Endothelial cell of umbilical vein (primary cell): ENCODE measurements around the gene LPCAT3.

ENCODE experiments used
- CTCF ChIP-seq, 2 donors: IDR thresholded peaks; 1 replicate in 1 of 2; 2 replicates in 1 of 2; pipeline ENCODE4 v1.5.1; 2011; ENCODE audit warnings: low read length in 2 of 2, mild to moderate bottlenecking in 2 of 2, moderate library complexity in 2 of 2, control low read depth in 1 of 2, inconsistent platforms in 1 of 2, low read depth in 1 of 2; ENCODE audit not compliant: insufficient read depth in 1 of 2; ENCODE audit errors: extremely low read depth in 1 of 2
- EZH2 ChIP-seq: IDR thresholded peaks from 2 replicates; pipeline ENCODE4 v1.6.1; 2012; ENCODE audit warnings: borderline replicate concordance, low read depth, mild to moderate bottlenecking, moderate library complexity, low read length, inconsistent platforms; ENCODE audit not compliant: severe bottlenecking
- FOS ChIP-seq: IDR thresholded peaks from 2 replicates; pipeline ENCODE4 v1.6.1; 2011; ENCODE audit warnings: mild to moderate bottlenecking, low read length, moderate library complexity, borderline replicate concordance; ENCODE audit not compliant: insufficient read depth
- JUN ChIP-seq: IDR thresholded peaks from 2 replicates; pipeline ENCODE4 v1.6.1; 2011; ENCODE audit warnings: borderline replicate concordance, low read depth; ENCODE audit not compliant: insufficient read length, insufficient read depth
- MAX ChIP-seq: IDR thresholded peaks from 2 replicates; pipeline ENCODE4 v1.6.1; 2011; ENCODE audit not compliant: insufficient read depth, insufficient read length
- MYC ChIP-seq: IDR thresholded peaks from one replicate; pipeline ENCODE4 v1.6.1; 2011; ENCODE audit warnings: mild to moderate bottlenecking, low read depth, low read length
- POLR2AphosphoS5 ChIP-seq: IDR thresholded peaks from 2 replicates; pipeline ENCODE4 v1.6.1; 2012; ENCODE audit warnings: low read depth, mild to moderate bottlenecking, control low read depth, low read length, moderate library complexity; ENCODE audit not compliant: insufficient read depth

GRCh38 chr12:6961695-6962284 is 56.5 kb downstream of the LPCAT3 start:
- TF ChIP-seq CTCF (IDR thresholded peaks at IDR 0.05; ENCODE audit: extremely low read depth in 1 of 2, insufficient read depth in 1 of 2, low read depth in 1 of 2, low read length in 2 of 2) (peak; percentile 57 to 59), MYC (no peak), EZH2 (no peak), JUN (no peak), MAX (no peak), POLR2AphosphoS5 (no peak), FOS (no peak)
